ENCODE measurements around the gene NUP88.

- TF ChIP-seq ZNF274 (IDR thresholded peaks at IDR 0.05; ENCODE audit: low read depth, low read length) (no peak), YY1 (IDR thresholded peaks at IDR 0.05; ENCODE audit: insufficient read depth, insufficient read length) (no peak)
Observed at GRCh38 chr17:5425826-5426225, 6.4 kb upstream of the NUP88 start.
